B cell (primary cell): ENCODE data around the gene CD244. TPM values are rescaled to one million over a fixed set of nuclear protein-coding genes. Genes with fewer than 3 reads are reported as not detected.

Source experiments
- ATAC-seq: fragments of 200-7000 bp; cut with Tn5 transposase; one replicate; pipeline ENCODE4 v1.10.0; 2021; ENCODE audit warnings: low read depth, mild to moderate bottlenecking, moderate number of reproducible peaks, moderate library complexity
- CTCF ChIA-PET: fragments of 350-600 bp; sonication (Branson Sonifier 250); formaldehyde crosslinking; loops from one replicate; lab custom pipeline; 2021; ENCODE audit warnings: antibody characterized with exemption, inconsistent platforms; lab: Charles Lee
- POLR2A ChIA-PET: fragments of 350-600 bp; sonication (Branson Sonifier 250); formaldehyde crosslinking; loops from one replicate; lab custom pipeline; 2021; ENCODE audit warnings: antibody characterized with exemption; lab: Charles Lee
- DNase-seq: peaks from one replicate; pipeline ENCODE4 v3.0.0; 2013
- H2AFZ ChIP-seq: 2 replicates; pipeline ENCODE4 v1.6.1; 2012; ENCODE audit warnings: mild to moderate bottlenecking, low read depth, low read length; ENCODE audit not compliant: insufficient read depth, poor library complexity, severe bottlenecking
- H3K27ac ChIP-seq, 2 donors: 1 replicate in 1 of 2; 2 replicates in 1 of 2; pipeline ENCODE4 v1.5.1; 2012 to 2013; ENCODE audit warnings: low read length in 2 of 2, mild to moderate bottlenecking in 2 of 2, moderate library complexity in 1 of 2
- H3K27me3 ChIP-seq, 4 experiments: fragments of 200-600 bp in 1 of 4; sonication (generic) in 1 of 4; replicated peaks in 1 of 4; 1 replicate in 2 of 4; 2 replicates in 2 of 4; pipeline versions ENCODE4 v1.6.1 to v1.7.0; 2013 to 2016; ENCODE audit warnings: low read length in 3 of 4, mild to moderate bottlenecking in 2 of 4, mixed read lengths in 1 of 4, moderate library complexity in 1 of 4; ENCODE audit not compliant: insufficient read depth in 4 of 4, control insufficient read depth in 3 of 4; ENCODE audit errors: control extremely low read depth in 1 of 4
- H3K36me3 ChIP-seq, 2 experiments: replicated peaks in 1 of 2; 1 replicate in 1 of 2; 2 replicates in 1 of 2; pipeline versions ENCODE4 v1.6.1 to v1.7.1; 2013; ENCODE audit warnings: low read length in 1 of 2; ENCODE audit not compliant: insufficient read depth in 2 of 2, control insufficient read depth in 1 of 2; ENCODE audit errors: control extremely low read depth in 1 of 2, extremely low read depth in 1 of 2
- H3K4me1 ChIP-seq, 2 donors: fragments of 200-600 bp in 1 of 2; sonication (generic) in 1 of 2; 1 replicate in 1 of 2; 2 replicates in 1 of 2; pipeline versions ENCODE4 v1.5.1 to v1.6.1; 2013 to 2017; ENCODE audit warnings: low read length in 2 of 2; ENCODE audit not compliant: control insufficient read depth in 2 of 2, insufficient read depth in 2 of 2
- H3K4me2 ChIP-seq: replicated peaks from 2 replicates; pipeline ENCODE3; 2012; ENCODE audit warnings: mild to moderate bottlenecking, low read depth, low read length; ENCODE audit not compliant: poor library complexity, severe bottlenecking
- H3K4me3 ChIP-seq, 5 experiments: fragments of 200-600 bp in 1 of 5; sonication (generic) in 1 of 5; 1 replicate in 3 of 5; 2 replicates in 2 of 5; pipeline versions ENCODE4 v1.5.1 to v1.7.0; 2011 to 2016; ENCODE audit warnings: low read length in 4 of 5, mild to moderate bottlenecking in 4 of 5, low read depth in 2 of 5, control low read depth in 1 of 5, moderate library complexity in 1 of 5; ENCODE audit not compliant: insufficient read depth in 1 of 5; ENCODE audit errors: control extremely low read depth in 1 of 5, extremely low read depth in 1 of 5
- H3K79me2 ChIP-seq: fragments of 200-600 bp; sonication (generic); one replicate; pipeline ENCODE4 v1.6.0; 2016; ENCODE audit warnings: low read length; ENCODE audit not compliant: control insufficient read depth, insufficient read depth
- H3K9ac ChIP-seq: fragments of 200-600 bp; sonication (generic); 2 replicates; pipeline ENCODE4 v1.6.1; 2017; ENCODE audit warnings: mild to moderate bottlenecking, low read length, moderate library complexity
- H3K9me3 ChIP-seq, 3 donors: one replicate each; pipeline versions ENCODE4 v1.6.1 to v1.7.1; 2013; ENCODE audit warnings: low read length in 2 of 3; ENCODE audit not compliant: control insufficient read depth in 2 of 3, insufficient read depth in 1 of 3; ENCODE audit errors: control extremely low read depth in 1 of 3
- H4K20me1 ChIP-seq: 2 replicates; pipeline ENCODE4 v1.6.0; 2012; ENCODE audit warnings: mild to moderate bottlenecking, low read length; ENCODE audit not compliant: insufficient read depth, control insufficient read depth, poor library complexity, severe bottlenecking
- H3K27ac Mint-ChIP-seq: one replicate; pipeline ENCODE4 v1.8.0; 2021; ENCODE audit warnings: mixed read lengths
- H3K27me3 Mint-ChIP-seq: one replicate; pipeline ENCODE4 v1.8.0; 2021; ENCODE audit warnings: mixed read lengths
- H3K4me1 Mint-ChIP-seq: one replicate; pipeline ENCODE4 v1.8.0; 2021; ENCODE audit warnings: mixed read lengths
- H3K4me3 Mint-ChIP-seq: one replicate; pipeline ENCODE4 v1.8.0; 2021; ENCODE audit warnings: mixed read lengths
- H3K9me3 Mint-ChIP-seq: one replicate; pipeline ENCODE4 v1.8.0; 2022; ENCODE audit warnings: mixed read lengths; ENCODE audit not compliant: insufficient read depth
- CTCF ChIP-seq: fragments of 200-600 bp; IDR thresholded peaks from one replicate; pipeline ENCODE4 v1.8.0; 2022; ENCODE audit warnings: antibody characterized with exemption, mild to moderate bottlenecking
- EZH2 ChIP-seq: IDR thresholded peaks from 2 replicates; pipeline ENCODE4 v1.6.1; 2012; ENCODE audit warnings: borderline replicate concordance, low read depth, mild to moderate bottlenecking, moderate library complexity, low read length; ENCODE audit not compliant: insufficient read depth, poor library complexity, severe bottlenecking
- WGBS: methylation state at CpG from one replicate; pipeline ENCODE4 v1.1.5; 2013; ENCODE audit warnings: missing lambda C conversion rate; ENCODE audit not compliant: insufficient coverage; 5-methylcytosine and 5-hydroxymethylcytosine counted together
- intact Hi-C: fragments of 100-400 bp; cut with micrococcal nuclease; formaldehyde crosslinking; loops from one replicate; pipeline ENCODE4 v1.10.0; 2022
- polyA plus RNA-seq: library from polyadenylated mRNA; depleted of rRNA; stranded (reverse); fragments of >200 nt; gene quantifications from 2 replicates; pipeline ENCODE4 v1.2.3, GENCODE V29; 2012
- total RNA-seq, 2 donors: library from RNA; stranded (reverse); fragments of 120-200 nt in 1 of 2; gene quantifications; 1 replicate in 1 of 2; 2 replicates in 1 of 2; pipeline versions ENCODE4 v1.2.3 to v1.2.4, GENCODE V29; 2013 to 2022

CD244 gene
- total and polyA plus RNA-seq, 2 donors (not counting 1 experiment from before 2014, with no cell fraction given) = 0.31 TPM; not detected in 1

- intact Hi-C loops = no loop called here
- peak overlapping the region; percentile 60 for H3K27ac Mint-ChIP-seq
- Histone ChIP-seq H3K9ac (no peak overlapping the region), H3K36me3 (peaks cover 11 to 78% of the 10 kb centered on the region in 2 experiments), H3K4me2 (no peak overlapping the region), H3K9me3 (peaks cover 10 to 19% (median 19%) of the 10 kb centered on the region in 3 donors), H2AFZ (no peak overlapping the region), H3K4me3 (no peak overlapping the region), H3K27ac (no peak overlapping the region), H3K27me3 (no peaks in the 10 kb centered on the region), H4K20me1 (peaks cover 14% of the 10 kb centered on the region), H3K79me2 (peaks cover 84% of the 10 kb centered on the region), H3K4me1 (peaks cover 7 to 12% of the 10 kb centered on the region in 2 donors)
- no peak for ATAC-seq
- no peak for DNase-seq
- ChIA-PET CTCF (interaction anchor here (0.6 to 3.2 kb wide), 10 partner anchors 8 to 251 kb away, joined by 3 to 21 read pairs (median 7); no protein-coding TSS in a partner anchor), POLR2A (no interaction called here)
- H3K27me3 Mint-ChIP-seq = no peaks in the 10 kb centered on the region
- TF ChIP-seq EZH2 (no peak), CTCF (no peak)
- peaks cover 74% of the 10 kb centered on the region for H3K4me1 Mint-ChIP-seq
- peak overlapping the region; percentile 74 for H3K4me3 Mint-ChIP-seq
- H3K9me3 Mint-ChIP-seq = peaks cover 5% of the 10 kb centered on the region
Measured at GRCh38 chr1:160806784-160807183, 55.9 kb downstream of the CD244 start.

DNA sequence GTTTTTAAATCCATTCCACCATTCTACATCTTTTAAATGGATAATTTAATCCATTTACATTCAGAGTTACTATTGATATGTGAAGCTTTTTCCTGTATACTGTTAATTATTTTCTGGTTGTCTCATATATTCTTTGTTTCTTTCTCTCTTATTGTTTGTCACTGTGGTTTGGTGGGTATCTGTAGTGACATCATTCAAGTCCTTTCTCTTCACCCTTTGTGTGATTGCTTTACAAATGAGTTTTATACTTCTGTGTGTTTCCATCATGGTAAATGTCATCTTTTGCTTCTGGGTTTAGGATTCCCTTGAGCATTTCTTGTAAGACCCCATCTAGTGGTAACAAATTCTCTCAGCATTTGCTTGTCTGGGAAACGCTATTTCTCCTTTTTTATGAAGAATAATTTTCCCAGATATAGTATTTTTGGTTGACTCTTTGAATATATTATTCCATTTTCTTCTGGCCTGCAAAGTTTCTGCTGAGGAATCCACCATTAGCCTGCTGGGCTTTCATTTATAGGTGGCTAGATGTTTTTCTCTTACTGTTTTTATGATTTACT is 56.5 kb downstream of the CD244 start:
- Histone ChIP-seq H4K20me1 (peaks cover 14% of the 10 kb centered on the region), H3K4me3 (no peak overlapping the region), H3K79me2 (peaks cover 88% of the 10 kb centered on the region), H3K27ac (peak overlapping the region in 1 of 2 donors; percentile 20), H3K4me1 (peaks cover 9 to 13% of the 10 kb centered on the region in 2 donors), H3K4me2 (no peak overlapping the region), H2AFZ (no peak overlapping the region), H3K36me3 (peaks cover 9 to 79% of the 10 kb centered on the region in 2 experiments), H3K27me3 (no peaks in the 10 kb centered on the region), H3K9me3 (peaks cover 10 to 20% (median 19%) of the 10 kb centered on the region in 3 donors), H3K9ac (no peak overlapping the region)
- ATAC-seq (no peak), DNase-seq (no peak)
- CTCF ChIA-PET = interaction anchor here (0.6 to 3.2 kb wide), 12 partner anchors 8 to 148 kb away, joined by 3 to 21 read pairs (median 6); partner anchors contain the start of genes ITLN2 and SLAMF7
- no CpG with 5 or more reads among the region's 1 CpG for WGBS
- intact Hi-C loops = no loop called here
- Mint-ChIP-seq H3K27ac (peak overlapping the region; percentile 60), H3K27me3 (no peaks in the 10 kb centered on the region), H3K9me3 (peaks cover 5% of the 10 kb centered on the region), H3K4me3 (peak overlapping the region; percentile 74), H3K4me1 (peaks cover 74% of the 10 kb centered on the region)
- no peak for TF ChIP-seq CTCF
- no peak for TF ChIP-seq EZH2
- POLR2A ChIA-PET = interaction anchor here (0.6 to 1.0 kb wide), 3 partner anchors 10 to 76 kb away, joined by 4 to 7 read pairs (median 7); partner anchors contain the start of gene LY9
